ENCODE data around the gene CCDC171.
A peak's percentile ranks its signal among the peaks of the same experiment; 100 is the strongest.
"Not testable (repeated sequence)": the region's sequence is repeated elsewhere in the genome, so short reads cannot be mapped to it uniquely, and the experiment has no call there.

Gene CCDC171

GRCh38 chr9:15592317-15592716, 39.5 kb downstream of the CCDC171 start:
- no peak for DNase-seq (ENCODE audit: low spot score)
- in situ Hi-C loops (cut with MboI; ENCODE audit: low pct_unique_long_range_greater_than_20kb, low sequenced_read_pairs, unreplicated experiment): loop anchor here (10.0 kb wide), 1 partner anchor 58 kb away; no protein-coding TSS in a partner anchor
- TF ChIP-seq CTCF (IDR thresholded peaks at IDR 0.05; ENCODE audit: extremely low read depth, insufficient read depth, missing control alignments): no peak

- DNase-seq (ENCODE audit: low spot score): not testable (repeated sequence)
- in situ Hi-C loops (cut with MboI; ENCODE audit: low pct_unique_long_range_greater_than_20kb, low sequenced_read_pairs, unreplicated experiment): loop anchor here (10.0 kb wide), 1 partner anchor 58 kb away; no protein-coding TSS in a partner anchor
Measured at GRCh38 chr9:15592940-15593339, 40.1 kb downstream of the CCDC171 start.

DNA sequence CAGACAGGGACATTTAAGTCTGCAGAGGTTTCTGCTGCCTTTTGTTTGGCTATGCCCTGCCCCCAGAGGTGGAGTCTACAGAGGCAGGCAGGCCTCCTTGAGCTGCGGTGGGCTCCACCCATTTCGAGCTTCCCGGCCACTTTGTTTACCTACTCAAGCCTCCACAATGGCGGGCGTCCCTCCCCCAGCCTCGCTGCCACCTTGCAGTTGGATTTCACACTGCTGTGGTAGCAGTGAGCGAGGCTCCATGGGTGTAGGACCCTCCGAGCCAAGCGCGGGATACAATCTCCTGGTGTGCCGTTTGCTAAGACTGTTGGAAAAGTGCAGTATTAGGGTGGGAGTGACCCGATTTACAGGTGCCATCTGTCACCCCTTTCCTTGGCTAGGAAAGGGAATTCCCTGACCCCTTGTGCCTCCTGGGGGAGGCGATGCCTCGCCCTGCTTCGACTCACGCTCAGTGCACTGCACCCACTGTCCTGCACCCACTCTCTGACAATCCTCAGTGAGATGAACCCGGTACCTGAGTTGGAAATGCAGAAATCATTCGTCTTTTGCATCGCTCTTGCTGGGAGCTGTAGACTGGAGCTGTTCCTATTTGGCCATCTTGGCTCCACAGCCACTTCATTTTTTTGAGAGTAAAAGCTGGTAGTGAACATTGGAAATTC, 48.0 kb downstream of the CCDC171 start:
- in situ Hi-C loops (cut with MboI; ENCODE audit: low pct_unique_long_range_greater_than_20kb, low sequenced_read_pairs, unreplicated experiment): loop anchor here (25.0 kb wide), 1 partner anchor 313 kb away; no protein-coding TSS in a partner anchor
- not testable (repeated sequence) for DNase-seq (ENCODE audit: low spot score)

DNA sequence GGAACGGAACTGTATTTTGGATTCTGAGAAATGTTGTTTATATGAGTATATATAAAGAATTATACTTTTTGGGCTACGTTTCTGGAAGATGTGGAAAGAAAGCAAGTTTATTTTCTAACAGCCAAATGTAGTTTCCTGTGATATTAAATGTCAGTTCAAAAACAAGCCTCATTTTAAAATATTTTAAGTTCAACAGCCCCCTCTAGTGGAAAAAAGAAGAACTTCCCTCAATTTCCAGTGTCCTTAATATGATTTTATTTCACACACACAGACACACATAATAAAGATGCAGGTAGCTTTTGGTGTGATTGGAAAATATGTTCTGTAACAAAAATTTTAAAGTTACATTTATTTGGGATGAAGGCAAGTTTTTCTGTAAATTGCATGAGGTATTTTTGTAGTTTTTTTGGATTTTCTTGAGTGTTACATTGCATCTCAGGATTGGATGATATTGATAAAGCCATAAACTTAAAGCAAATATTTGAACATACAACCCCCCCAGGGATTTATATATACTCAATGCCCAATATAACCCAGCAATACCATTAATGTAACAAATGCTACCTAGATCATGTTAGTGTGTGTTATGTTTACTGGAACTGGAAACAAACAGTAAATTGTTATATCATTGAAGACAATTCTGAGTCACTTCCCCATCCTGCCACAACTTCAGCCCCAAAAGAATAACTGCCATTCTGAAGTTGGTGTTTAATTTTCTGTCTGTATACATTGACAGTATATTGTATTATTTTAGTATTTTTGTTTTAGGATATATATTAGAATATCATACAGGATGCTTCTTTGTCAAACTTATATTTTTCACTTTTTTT, 54.0 kb downstream of the CCDC171 start:
- DNase-seq (ENCODE audit: low spot score): peak; percentile 51
- in situ Hi-C loops (cut with MboI; ENCODE audit: low pct_unique_long_range_greater_than_20kb, low sequenced_read_pairs, unreplicated experiment): loop anchor here (25.0 kb wide), 1 partner anchor 320 kb away; no protein-coding TSS in a partner anchor
- TF ChIP-seq CTCF (IDR thresholded peaks at IDR 0.05; ENCODE audit: extremely low read depth, insufficient read depth, missing control alignments): peak; percentile 59

DNA sequence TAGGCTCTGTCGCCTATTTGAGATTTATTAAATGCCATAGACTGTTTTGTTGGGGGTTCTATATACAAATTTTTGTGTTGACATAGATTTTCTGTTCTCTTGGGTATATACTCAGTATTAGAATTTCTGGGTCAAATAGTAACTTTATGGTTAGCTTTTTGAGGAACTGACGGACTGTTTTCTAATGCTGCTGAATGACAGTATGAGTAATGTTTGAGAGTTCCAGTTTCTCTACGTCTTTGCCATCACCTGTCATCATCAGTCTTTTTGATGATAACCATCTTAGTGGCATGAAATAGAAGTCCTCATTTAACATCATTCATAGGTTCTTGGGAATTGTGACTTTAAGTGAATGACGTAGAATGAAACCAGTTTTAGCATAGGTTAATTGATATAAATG, 60.1 kb downstream of the CCDC171 start:
- peak; percentile 13 for DNase-seq (ENCODE audit: low spot score)
- in situ Hi-C loops (cut with MboI; ENCODE audit: low pct_unique_long_range_greater_than_20kb, low sequenced_read_pairs, unreplicated experiment): loop anchor here (25.0 kb wide), 1 partner anchor 326 kb away; no protein-coding TSS in a partner anchor
- no peak for TF ChIP-seq CTCF (IDR thresholded peaks at IDR 0.05; ENCODE audit: extremely low read depth, insufficient read depth, missing control alignments)

DNA sequence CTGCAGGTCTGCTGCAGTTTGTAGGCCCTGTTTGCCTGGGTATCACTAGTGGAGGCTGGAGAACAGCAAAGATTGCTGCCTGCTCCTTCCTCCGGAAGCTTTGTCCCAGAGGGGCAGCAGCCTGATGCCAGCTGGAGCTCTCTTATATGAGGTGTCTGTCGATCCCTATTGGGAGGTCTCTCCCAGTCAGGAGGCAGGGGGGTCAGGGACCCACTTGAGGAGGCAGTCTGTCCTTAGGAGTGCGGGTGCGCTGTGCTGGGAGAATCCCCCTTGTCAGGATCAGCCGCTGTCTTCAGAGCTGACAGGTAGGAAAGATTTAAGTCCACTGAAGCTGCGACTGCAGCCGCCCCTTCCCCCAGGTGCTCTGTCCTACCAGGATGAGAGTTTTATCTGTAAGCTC, 64.9 kb downstream of the CCDC171 start:
- no peak for TF ChIP-seq CTCF (IDR thresholded peaks at IDR 0.05; ENCODE audit: extremely low read depth, insufficient read depth, missing control alignments)
- in situ Hi-C loops (cut with MboI; ENCODE audit: low pct_unique_long_range_greater_than_20kb, low sequenced_read_pairs, unreplicated experiment): loop anchor here (25.0 kb wide), 1 partner anchor 330 kb away; no protein-coding TSS in a partner anchor
- DNase-seq (ENCODE audit: low spot score): no peak

DNA sequence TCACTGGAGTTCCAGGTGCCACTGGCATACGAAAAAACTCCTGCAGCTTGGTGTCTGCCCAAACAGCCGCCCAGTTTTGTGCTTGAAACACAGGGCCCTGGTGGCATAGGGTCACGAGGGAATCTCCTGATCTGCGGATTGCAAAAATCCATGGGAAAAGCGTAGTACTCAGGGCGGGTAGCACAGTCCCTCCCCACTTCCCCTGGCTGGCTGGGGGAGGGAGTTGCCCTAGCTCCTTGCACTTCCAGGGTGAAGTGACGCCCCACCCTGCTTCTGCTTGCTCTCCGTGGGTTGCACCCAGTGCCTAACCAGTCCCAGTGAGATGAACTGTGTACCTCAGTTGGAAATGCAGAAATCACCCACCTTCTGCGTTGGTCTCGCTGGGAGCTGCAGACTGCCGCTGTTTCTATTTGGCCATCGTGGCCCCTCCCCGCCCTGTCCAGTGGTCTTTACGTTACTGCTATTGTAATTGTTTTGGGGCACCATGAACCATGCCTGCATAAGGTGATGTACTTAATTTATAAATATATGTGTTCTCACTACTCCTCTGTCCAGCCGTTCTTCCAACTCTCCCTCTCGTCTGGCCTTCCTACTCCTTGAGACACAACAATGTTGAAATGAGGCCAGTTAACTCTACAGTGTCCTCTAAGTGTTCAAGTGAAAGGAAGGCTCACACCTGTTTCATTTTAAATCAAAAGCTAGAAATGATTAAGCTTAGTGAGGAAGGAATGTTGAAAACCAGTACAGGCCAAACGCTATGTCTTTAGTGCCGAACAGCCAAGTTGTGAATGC, 65.9 kb downstream of the CCDC171 start:
- no peak for TF ChIP-seq CTCF (IDR thresholded peaks at IDR 0.05; ENCODE audit: extremely low read depth, insufficient read depth, missing control alignments)
- in situ Hi-C loops (cut with MboI; ENCODE audit: low pct_unique_long_range_greater_than_20kb, low sequenced_read_pairs, unreplicated experiment): loop anchor here (25.0 kb wide), 1 partner anchor 331 kb away; no protein-coding TSS in a partner anchor
- no peak for DNase-seq (ENCODE audit: low spot score)

Data from GM13977 (cell line).